GM12878 (cell line): Measurements from ENCODE around the gene CTRB2. TPM values are rescaled to one million over a fixed set of nuclear protein-coding genes. Genes with fewer than 3 reads are reported as not detected.
A peak's percentile ranks its signal among the peaks of the same experiment; 100 is the strongest.

Experiments
- ATAC-seq: fragments of 200-7000 bp; cut with Tn5 transposase; 3 replicates; pipeline ENCODE4 v1.9.1; 2020; ENCODE audit warnings: mild to moderate bottlenecking, moderate library complexity
- BruUV-seq: library from RNA; stranded (reverse); fragments of 400-500 nt; replicated peaks from 2 replicates; lab custom pipeline; 2021; lab: Mats Ljungman, UMichigan
- CTCF ChIA-PET: fragments of 300-600 bp; sonication (Branson Sonifier 250); formaldehyde crosslinking; extraction: SDS; loops from one replicate; lab custom pipeline; 2021; ENCODE audit warnings: inconsistent platforms; lab: Yijun Ruan, JAX
- POLR2A ChIA-PET: fragments of 350-600 bp; formaldehyde crosslinking; extraction: SDS; loops from one replicate; lab custom pipeline; 2021; ENCODE audit warnings: inconsistent platforms; lab: Charles Lee
- RAD21 ChIA-PET: fragments of 300-600 bp; sonication (Branson Sonifier 250); formaldehyde crosslinking; loops from one replicate; lab custom pipeline; 2023; ENCODE audit warnings: antibody characterized with exemption; ENCODE audit not compliant: unreplicated experiment; lab: Charles Lee
- SMC1A ChIA-PET: fragments of 300-600 bp; sonication (Branson Sonifier 250); formaldehyde crosslinking; loops from one replicate; lab custom pipeline; 2023; ENCODE audit not compliant: unreplicated experiment, uncharacterized antibody; lab: Charles Lee
- DNase-seq: peaks from one replicate; pipeline ENCODE4 v3.0.0-alpha.2; 2011; ENCODE audit warnings: low read depth, low spot score
- FAIRE-seq: peaks from 3 replicates; lab custom pipeline; 2011; peaks lifted over from hg19 to GRCh38; lab: Jason Lieb, UNC
- H2AFZ ChIP-seq: 2 replicates; pipeline ENCODE4 v1.6.0; 2011; ENCODE audit warnings: low read depth, low read length, control low read depth; ENCODE audit not compliant: control insufficient read depth
- H3K27ac ChIP-seq: 2 replicates; pipeline ENCODE4 v1.5.1; 2011; ENCODE audit warnings: control low read depth; ENCODE audit not compliant: control insufficient read depth, insufficient read depth
- H3K27me3 ChIP-seq, 2 experiments: replicated peaks in 1 of 2; 2 replicates each; pipeline versions ENCODE4 v1.6.0 to v1.6.1; 2011; ENCODE audit warnings: low read length in 1 of 2; ENCODE audit not compliant: control insufficient read depth in 2 of 2, insufficient read depth in 2 of 2
- H3K36me3 ChIP-seq, 2 experiments: 2 replicates each; pipeline ENCODE4 v1.5.1; 2011; ENCODE audit warnings: low read length in 1 of 2; ENCODE audit not compliant: control insufficient read depth in 2 of 2, insufficient read depth in 2 of 2
- H3K4me1 ChIP-seq: 2 replicates; pipeline ENCODE4 v1.6.1; 2011; ENCODE audit warnings: mild to moderate bottlenecking, low read length, moderate library complexity, mixed read lengths; ENCODE audit not compliant: control insufficient read depth, insufficient read depth
- H3K4me2 ChIP-seq: 2 replicates; pipeline ENCODE4 v1.6.0; 2011; ENCODE audit warnings: control low read depth; ENCODE audit not compliant: control insufficient read depth, insufficient read depth
- H3K4me3 ChIP-seq: fragments of 200-600 bp; sonication (generic); 2 replicates; pipeline ENCODE4 v1.5.1; 2016
- H3K79me2 ChIP-seq: 2 replicates; pipeline ENCODE4 v1.6.0; 2011; ENCODE audit warnings: low read length; ENCODE audit not compliant: control insufficient read depth, insufficient read depth
- H3K9ac ChIP-seq: 2 replicates; pipeline ENCODE4 v1.8.0; 2011; ENCODE audit warnings: low read length, control low read depth, mixed read lengths; ENCODE audit not compliant: control insufficient read depth, insufficient read depth
- H3K9me3 ChIP-seq: replicated peaks from 3 replicates; pipeline ENCODE4 v1.5.1; 2011; ENCODE audit warnings: mild to moderate bottlenecking, low read length; ENCODE audit not compliant: control insufficient read depth, insufficient read depth
- H4K20me1 ChIP-seq: 2 replicates; pipeline ENCODE4 v1.6.0; 2011; ENCODE audit not compliant: control insufficient read depth, insufficient read depth
- ATF2 ChIP-seq: IDR thresholded peaks from 2 replicates; pipeline ENCODE4 v1.6.1; 2012; ENCODE audit warnings: low read length, inconsistent platforms
- BACH1 ChIP-seq: fragments of 450-650 bp; IDR thresholded peaks from 2 replicates; pipeline ENCODE4 v1.6.1; 2017; ENCODE audit warnings: mild to moderate bottlenecking, borderline replicate concordance
- BMI1 ChIP-seq: fragments of 450-650 bp; IDR thresholded peaks from 2 replicates; pipeline ENCODE4 v1.6.1; 2016; ENCODE audit warnings: mild to moderate bottlenecking, moderate library complexity, borderline replicate concordance
- CEBPB ChIP-seq, 2 experiments: fragments of 150-350 bp in 1 of 2; IDR thresholded peaks; 2 replicates each; pipeline ENCODE4 v1.6.1; 2012 to 2014; ENCODE audit warnings: low read depth in 2 of 2, low read length in 2 of 2, borderline replicate concordance in 1 of 2, inconsistent platforms in 1 of 2
- DPF2 ChIP-seq: fragments of 450-650 bp; IDR thresholded peaks from 2 replicates; pipeline ENCODE4 v1.6.1; 2017; ENCODE audit warnings: mild to moderate bottlenecking
- FOS ChIP-seq: IDR thresholded peaks from 3 replicates; pipeline ENCODE4 v1.6.1; 2011; ENCODE audit warnings: borderline replicate concordance; ENCODE audit not compliant: insufficient read length; ENCODE audit errors: extremely low read depth
- IRF4 ChIP-seq: IDR thresholded peaks from 2 replicates; pipeline ENCODE4 v1.6.1; 2011; ENCODE audit warnings: low read depth, low read length
- LARP7 ChIP-seq: fragments of 450-650 bp; IDR thresholded peaks from 2 replicates; pipeline ENCODE4 v1.6.1; 2017; ENCODE audit warnings: mild to moderate bottlenecking
- MEF2A ChIP-seq: IDR thresholded peaks from 2 replicates; pipeline ENCODE4 v1.6.1; 2011; ENCODE audit warnings: low read depth, mild to moderate bottlenecking, low read length, moderate library complexity; ENCODE audit not compliant: insufficient read depth
- MXI1 ChIP-seq: fragments of 150-350 bp; IDR thresholded peaks from 2 replicates; pipeline ENCODE4 v1.6.1; 2011; ENCODE audit warnings: low read depth, mild to moderate bottlenecking, inconsistent platforms, low read length, improper control_type of control experiment
- RUNX3 ChIP-seq: IDR thresholded peaks from 2 replicates; pipeline ENCODE4 v1.6.1; 2012; ENCODE audit warnings: low read length, inconsistent platforms
- SPI1 ChIP-seq: IDR thresholded peaks from 2 replicates; pipeline ENCODE4 v1.6.1; 2011; ENCODE audit warnings: low read depth, mild to moderate bottlenecking, low read length, moderate library complexity, borderline replicate concordance; ENCODE audit not compliant: insufficient read depth
- SRF ChIP-seq, 2 experiments: IDR thresholded peaks; 2 replicates each; pipeline ENCODE4 v1.6.1; 2011; ENCODE audit warnings: low read depth in 2 of 2, low read length in 2 of 2, mild to moderate bottlenecking in 1 of 2, moderate library complexity in 1 of 2
- TAF1 ChIP-seq: IDR thresholded peaks from 2 replicates; pipeline ENCODE4 v1.6.1; 2011; ENCODE audit warnings: mild to moderate bottlenecking, low read depth, low read length, borderline replicate concordance
- ZBTB4 ChIP-seq: fragments of 450-650 bp; formaldehyde crosslinking; IDR thresholded peaks from 2 replicates; pipeline ENCODE4 v1.4.0; 2022; ENCODE audit warnings: mild to moderate bottlenecking, moderate library complexity
- WGBS: methylation state at CpG from one replicate; pipeline ENCODE4 v1.1.6; 2016; ENCODE audit warnings: low lambda C conversion rate; ENCODE audit not compliant: insufficient replicate concordance, insufficient coverage; ENCODE audit errors: missing lambda C conversion rate; 5-methylcytosine and 5-hydroxymethylcytosine counted together
- in situ Hi-C: fragments of 300-500 bp; cut with MboI; formaldehyde crosslinking; loops from 9 replicates; pipeline ENCODE4 v1.14.3; 2018; ENCODE audit warnings: mixed read lengths
- intact Hi-C: fragments of 100-400 bp; cut with micrococcal nuclease; formaldehyde crosslinking; loops from one replicate; pipeline ENCODE4 v1.14.2; 2022; ENCODE audit not compliant: unreplicated experiment
- polyA plus RNA-seq, 11 experiments: library from polyadenylated mRNA; depleted of rRNA in 4 of 11; unstranded in 6 of 11; stranded (reverse) in 5 of 11; fragments of >200 nt; fragmentation: Nextera tagmentation in 4 of 11; fragmentation: Illumina TruSeq in 1 of 11; extraction: Ambion mirVana in 4 of 11; extraction: Trizol in 1 of 11; gene quantifications; 1 replicate in 1 of 11; 2 replicates in 10 of 11; pipeline versions ENCODE4 v1.2.1 to v1.2.3, GENCODE V29; 2011 to 2016; ENCODE audit warnings: inconsistent platforms in 2 of 11, missing spikeins in 2 of 11, low read depth in 1 of 11
- total RNA-seq, 4 experiments: library from RNA; depleted of rRNA in 3 of 4; stranded (reverse); fragments of >200 nt in 3 of 4; fragmentation: Illumina TruSeq in 1 of 4; extraction: Trizol in 1 of 4; gene quantifications; 2 replicates each; pipeline versions ENCODE4 v1.2.1 to v1.2.3, GENCODE V29; 2013 to 2021
- TF ChIP-seq, protein P1 (sequence below): IDR thresholded peaks from 2 replicates; pipeline ENCODE4 v1.6.1; 2011; ENCODE audit warnings: borderline replicate concordance, low read depth, mild to moderate bottlenecking, moderate library complexity, mixed read lengths, low read length; ENCODE audit not compliant: insufficient read depth; ENCODE audit errors: extremely low read length
- TF ChIP-seq, protein P2 (sequence below): fragments of 450-650 bp; IDR thresholded peaks from 2 replicates; pipeline ENCODE4 v1.6.1; 2017; ENCODE audit warnings: mild to moderate bottlenecking

Gene CTRB2
- total and polyA plus RNA-seq, 10 of the 15 experiments (the other 5 are each of a cell fraction or from before 2014, with no cell fraction given) = 9.4 TPM; not detected in 9

DNA sequence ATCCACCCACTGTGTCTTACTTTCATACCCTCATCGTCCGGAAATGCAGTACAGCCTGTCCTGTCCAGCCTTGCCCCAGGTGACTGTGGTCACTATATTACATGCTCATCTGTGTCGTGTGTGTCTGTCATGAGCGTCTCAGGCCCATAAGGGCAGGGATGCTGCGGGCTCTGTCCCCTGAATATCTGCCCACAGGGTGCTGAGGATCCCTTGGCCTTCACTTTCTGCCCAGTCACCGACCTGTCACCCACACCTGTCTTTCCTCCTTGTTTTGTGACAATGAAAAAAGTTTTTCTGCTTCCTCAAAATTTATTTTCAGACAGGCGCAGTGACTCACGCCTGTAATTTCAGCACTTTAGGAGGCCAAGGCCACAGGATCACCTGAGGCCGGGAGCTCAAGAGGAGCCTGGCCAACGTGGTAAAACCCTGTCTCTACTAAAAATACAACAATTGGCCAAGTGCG, 10.5 kb upstream of the CTRB2 start:
- RAD21 ChIA-PET = interaction anchor here (1.1 kb wide), 1 partner anchor 18 kb away, joined by 3 read pairs; no protein-coding TSS in a partner anchor
- H3K4me3 ChIP-seq = no peak overlapping the region
- H2AFZ ChIP-seq = no peak overlapping the region
- no TSS peak for BruUV-seq
- no peak for DNase-seq
- no peaks in the 10 kb centered on the region for H3K79me2 ChIP-seq
- SMC1A ChIA-PET = interaction anchor here (0.8 to 1.1 kb wide), 2 partner anchors 16 to 20 kb away, joined by 3 read pairs; no protein-coding TSS in a partner anchor
- H3K4me2 ChIP-seq = no peak overlapping the region
- H3K36me3 ChIP-seq = no peaks in the 10 kb centered on the region
- no peak overlapping the region for H3K27ac ChIP-seq
- no peak for ATAC-seq
- H3K27me3 ChIP-seq = no peaks in the 10 kb centered on the region
- no peak overlapping the region for H3K9ac ChIP-seq
- CTCF ChIA-PET = interaction anchor here (0.7 to 1.7 kb wide), 2 partner anchors 18 to 28 kb away, joined by 3 to 6 read pairs; no protein-coding TSS in a partner anchor
- H4K20me1 ChIP-seq = no peaks in the 10 kb centered on the region
- FAIRE-seq = peak; percentile 7
- in situ Hi-C loops (loop anchor here (10.0 kb wide), 1 partner anchor 547 kb away; no protein-coding TSS in a partner anchor), intact Hi-C loops (loop anchor here (5.0 kb wide), 1 partner anchor 170 kb away; no protein-coding TSS in a partner anchor)
- 54% methylated on average over 11 of the region's 11 CpGs for WGBS
- POLR2A ChIA-PET = interaction anchor here (1.5 kb wide), 1 partner anchor 20 kb away, joined by 3 read pairs; no protein-coding TSS in a partner anchor
- no peaks in the 10 kb centered on the region for H3K9me3 ChIP-seq
- H3K4me1 ChIP-seq = peaks cover 20% of the 10 kb centered on the region
- TF ChIP-seq CEBPB (IDR thresholded peaks at IDR 0.05; ENCODE audit: borderline replicate concordance in 1 of 2, low read depth in 2 of 2, low read length in 2 of 2) (no peak), BMI1 (no peak), ATF2 (no peak), FOS (no peak), SPI1 (no peak), BACH1 (no peak), MEF2A (no peak), SRF (IDR thresholded peaks at IDR 0.05; ENCODE audit: low read depth in 2 of 2, low read length in 2 of 2) (no peak), DPF2 (no peak), LARP7 (no peak), MXI1 (no peak), ZBTB4 (no peak), RUNX3 (no peak), TAF1 (no peak), IRF4 (no peak)
- TF ChIP-seq, protein P1, sequence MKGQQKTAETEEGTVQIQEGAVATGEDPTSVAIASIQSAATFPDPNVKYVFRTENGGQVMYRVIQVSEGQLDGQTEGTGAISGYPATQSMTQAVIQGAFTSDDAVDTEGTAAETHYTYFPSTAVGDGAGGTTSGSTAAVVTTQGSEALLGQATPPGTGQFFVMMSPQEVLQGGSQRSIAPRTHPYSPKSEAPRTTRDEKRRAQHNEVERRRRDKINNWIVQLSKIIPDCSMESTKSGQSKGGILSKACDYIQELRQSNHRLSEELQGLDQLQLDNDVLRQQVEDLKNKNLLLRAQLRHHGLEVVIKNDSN = no peak
- TF ChIP-seq, protein P2, sequence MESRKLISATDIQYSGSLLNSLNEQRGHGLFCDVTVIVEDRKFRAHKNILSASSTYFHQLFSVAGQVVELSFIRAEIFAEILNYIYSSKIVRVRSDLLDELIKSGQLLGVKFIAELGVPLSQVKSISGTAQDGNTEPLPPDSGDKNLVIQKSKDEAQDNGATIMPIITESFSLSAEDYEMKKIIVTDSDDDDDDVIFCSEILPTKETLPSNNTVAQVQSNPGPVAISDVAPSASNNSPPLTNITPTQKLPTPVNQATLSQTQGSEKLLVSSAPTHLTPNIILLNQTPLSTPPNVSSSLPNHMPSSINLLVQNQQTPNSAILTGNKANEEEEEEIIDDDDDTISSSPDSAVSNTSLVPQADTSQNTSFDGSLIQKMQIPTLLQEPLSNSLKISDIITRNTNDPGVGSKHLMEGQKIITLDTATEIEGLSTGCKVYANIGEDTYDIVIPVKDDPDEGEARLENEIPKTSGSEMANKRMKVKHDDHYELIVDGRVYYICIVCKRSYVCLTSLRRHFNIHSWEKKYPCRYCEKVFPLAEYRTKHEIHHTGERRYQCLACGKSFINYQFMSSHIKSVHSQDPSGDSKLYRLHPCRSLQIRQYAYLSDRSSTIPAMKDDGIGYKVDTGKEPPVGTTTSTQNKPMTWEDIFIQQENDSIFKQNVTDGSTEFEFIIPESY = no peak
